Activated naive CD4-positive, alpha-beta T cell treated with anti-CD3 and anti-CD28 coated beads, Interleukin-2, amount 50 U/mL, for 24 hours (primary cell): ENCODE data around the gene NAA35.
"Not testable (repeated sequence)": the region's sequence is repeated elsewhere in the genome, so short reads cannot be mapped to it uniquely, and the experiment has no call there.

Source experiments
- H3K27ac Mint-ChIP-seq: one replicate; pipeline ENCODE4 v1.8.0; 2021; ENCODE audit warnings: mild to moderate bottlenecking, mixed read lengths
- H3K27me3 Mint-ChIP-seq: one replicate; pipeline ENCODE4 v1.8.0; 2021; ENCODE audit warnings: mixed read lengths
- H3K36me3 Mint-ChIP-seq: one replicate; pipeline ENCODE4 v1.8.0; 2021; ENCODE audit warnings: mixed read lengths
- H3K4me1 Mint-ChIP-seq: one replicate; pipeline ENCODE4 v1.8.0; 2021; ENCODE audit warnings: mixed read lengths
- H3K4me3 Mint-ChIP-seq: one replicate; pipeline ENCODE4 v1.8.0; 2021; ENCODE audit warnings: mild to moderate bottlenecking, mixed read lengths
- H3K9me3 Mint-ChIP-seq: one replicate; pipeline ENCODE4 v1.8.0; 2021; ENCODE audit warnings: mixed read lengths

The NAA35 gene

DNA sequence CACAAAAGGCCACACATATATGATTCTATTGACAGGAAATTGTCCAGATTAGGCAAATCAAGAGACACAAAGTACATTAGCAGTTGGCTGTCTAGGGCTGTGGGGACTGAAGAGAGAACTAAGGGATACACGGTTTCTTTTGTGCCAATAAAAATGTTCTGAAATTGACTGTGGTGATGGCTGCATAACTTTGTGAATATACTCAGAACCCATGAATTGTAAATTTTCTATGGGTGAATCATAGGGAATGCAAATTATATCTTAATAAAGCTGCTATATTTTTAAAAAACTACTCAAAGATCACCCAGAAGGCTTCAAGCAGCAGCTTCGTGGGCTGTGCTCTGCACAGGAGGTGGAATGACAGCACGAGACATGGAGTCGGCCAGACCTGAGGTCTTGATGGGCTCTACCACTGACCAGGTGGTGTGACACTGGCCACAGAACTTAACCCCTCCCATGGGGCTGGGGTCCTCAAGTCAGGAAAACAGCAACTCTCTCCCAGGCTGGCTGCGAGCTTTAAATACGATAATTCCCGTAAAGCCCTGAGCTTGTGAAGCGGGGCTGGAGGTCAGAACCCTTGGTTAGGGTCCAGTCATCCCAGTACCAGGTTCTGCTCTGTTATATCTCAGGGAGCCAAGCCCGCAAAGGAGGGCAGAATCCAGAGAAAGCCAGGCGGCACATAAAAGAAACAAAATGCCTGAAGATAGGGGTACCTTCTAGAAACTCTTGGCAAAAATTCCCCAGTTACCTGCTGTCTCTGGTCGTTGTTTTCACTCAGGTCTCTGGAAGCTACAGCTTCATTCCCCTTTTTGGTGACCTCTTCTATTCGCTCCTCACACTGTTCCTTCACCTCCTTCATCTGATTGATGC lies 99.3 kb downstream of the NAA35 start:
- no peak overlapping the region for H3K27ac Mint-ChIP-seq
- peaks cover 4% of the 10 kb centered on the region for H3K27me3 Mint-ChIP-seq
- no peaks in the 10 kb centered on the region for H3K9me3 Mint-ChIP-seq
- H3K4me1 Mint-ChIP-seq: no peaks in the 10 kb centered on the region
- no peak overlapping the region for H3K4me3 Mint-ChIP-seq
- no peaks in the 10 kb centered on the region for H3K36me3 Mint-ChIP-seq

- Mint-ChIP-seq H3K27ac (no peak overlapping the region), H3K27me3 (peaks cover 4% of the 10 kb centered on the region), H3K4me1 (no peaks in the 10 kb centered on the region), H3K36me3 (no peaks in the 10 kb centered on the region), H3K4me3 (no peak overlapping the region), H3K9me3 (no peaks in the 10 kb centered on the region)
Observed at GRCh38 chr9:86040861-86041155, 99.9 kb downstream of the NAA35 start.

- Mint-ChIP-seq H3K27me3 (peaks cover 4% of the 10 kb centered on the region), H3K36me3 (no peaks in the 10 kb centered on the region), H3K27ac (no peak overlapping the region), H3K4me3 (no peak overlapping the region), H3K9me3 (no peaks in the 10 kb centered on the region), H3K4me1 (no peaks in the 10 kb centered on the region)
Observed at GRCh38 chr9:86041311-86041741, 100.4 kb downstream of the NAA35 start.

GRCh38 chr9:86042199-86042978 lies 101.4 kb downstream of the NAA35 start:
- Mint-ChIP-seq H3K36me3 (no peaks in the 10 kb centered on the region), H3K4me3 (no peak overlapping the region), H3K27ac (no peak overlapping the region), H3K27me3 (peaks cover 4% of the 10 kb centered on the region), H3K9me3 (no peaks in the 10 kb centered on the region), H3K4me1 (no peaks in the 10 kb centered on the region)

- Mint-ChIP-seq H3K4me1 (no peaks in the 10 kb centered on the region), H3K9me3 (no peaks in the 10 kb centered on the region), H3K4me3 (no peak overlapping the region), H3K27ac (no peak overlapping the region), H3K36me3 (no peaks in the 10 kb centered on the region), H3K27me3 (peaks cover 1% of the 10 kb centered on the region)
Observed at GRCh38 chr9:86043586-86043985, 102.6 kb downstream of the NAA35 start.

- no peaks in the 10 kb centered on the region for H3K9me3 Mint-ChIP-seq
- no peaks in the 10 kb centered on the region for H3K4me1 Mint-ChIP-seq
- H3K36me3 Mint-ChIP-seq: no peaks in the 10 kb centered on the region
- no peak overlapping the region for H3K4me3 Mint-ChIP-seq
- H3K27ac Mint-ChIP-seq: no peak overlapping the region
- no peaks in the 10 kb centered on the region for H3K27me3 Mint-ChIP-seq
Observed at GRCh38 chr9:86043999-86044398, 103.1 kb downstream of the NAA35 start.

- Mint-ChIP-seq H3K27me3 (no peaks in the 10 kb centered on the region), H3K9me3 (no peaks in the 10 kb centered on the region), H3K4me1 (no peaks in the 10 kb centered on the region), H3K4me3 (no peak overlapping the region), H3K36me3 (no peaks in the 10 kb centered on the region), H3K27ac (no peak overlapping the region)
Observed at GRCh38 chr9:86045654-86046053, 104.7 kb downstream of the NAA35 start.

DNA sequence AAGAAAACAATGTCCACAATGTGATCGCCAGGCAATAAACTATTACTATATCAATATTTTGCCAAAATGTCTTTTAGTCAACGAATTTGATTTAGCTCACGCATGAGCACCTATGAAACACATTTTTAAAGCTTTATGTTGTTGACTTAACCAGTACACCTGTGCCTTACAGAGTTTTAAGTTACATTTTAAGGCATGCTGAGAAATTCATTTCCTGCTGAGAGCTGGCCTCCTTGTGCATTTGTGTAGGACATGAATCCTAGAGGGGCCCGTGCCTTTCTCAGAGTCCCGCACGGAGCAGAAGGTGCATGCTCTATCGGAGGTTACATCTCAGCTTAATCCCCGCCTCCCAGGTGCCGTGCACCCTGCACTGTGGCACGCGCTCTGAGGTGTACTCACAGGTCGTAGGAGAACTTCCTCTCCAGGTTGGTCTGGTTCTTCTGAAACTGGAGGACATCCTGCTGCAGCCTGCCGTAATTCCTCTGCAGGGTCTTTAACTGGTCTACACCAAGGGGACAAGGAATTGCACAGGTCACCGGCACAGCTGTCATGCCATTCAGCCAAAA lies 105.2 kb downstream of the NAA35 start:
- Mint-ChIP-seq H3K9me3 (no peaks in the 10 kb centered on the region), H3K4me3 (no peak overlapping the region), H3K36me3 (no peaks in the 10 kb centered on the region), H3K27ac (no peak overlapping the region), H3K4me1 (no peaks in the 10 kb centered on the region), H3K27me3 (no peaks in the 10 kb centered on the region)

DNA sequence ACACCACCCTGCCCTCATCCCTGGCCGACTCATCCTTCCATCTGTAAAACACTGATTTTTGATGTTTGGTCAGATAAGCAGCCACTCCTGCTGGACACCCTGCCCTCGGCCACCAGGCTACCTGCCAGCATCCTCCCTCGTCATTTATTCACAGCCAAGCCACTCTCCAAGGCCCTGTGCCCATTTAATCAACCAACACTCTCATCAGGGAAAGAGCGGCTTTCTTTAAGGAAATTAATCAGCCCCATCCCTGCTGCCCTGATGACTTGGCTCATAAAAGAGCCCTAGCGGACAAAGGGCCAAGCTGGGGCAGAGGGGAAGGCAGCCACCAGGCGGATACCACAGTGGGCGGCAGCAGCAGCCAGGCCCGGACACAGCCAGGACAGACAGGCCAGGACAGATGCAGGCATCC lies 106.0 kb downstream of the NAA35 start:
- no peak overlapping the region for H3K4me3 Mint-ChIP-seq
- no peaks in the 10 kb centered on the region for H3K27me3 Mint-ChIP-seq
- H3K36me3 Mint-ChIP-seq: no peaks in the 10 kb centered on the region
- no peaks in the 10 kb centered on the region for H3K4me1 Mint-ChIP-seq
- no peaks in the 10 kb centered on the region for H3K9me3 Mint-ChIP-seq
- H3K27ac Mint-ChIP-seq: no peak overlapping the region

DNA sequence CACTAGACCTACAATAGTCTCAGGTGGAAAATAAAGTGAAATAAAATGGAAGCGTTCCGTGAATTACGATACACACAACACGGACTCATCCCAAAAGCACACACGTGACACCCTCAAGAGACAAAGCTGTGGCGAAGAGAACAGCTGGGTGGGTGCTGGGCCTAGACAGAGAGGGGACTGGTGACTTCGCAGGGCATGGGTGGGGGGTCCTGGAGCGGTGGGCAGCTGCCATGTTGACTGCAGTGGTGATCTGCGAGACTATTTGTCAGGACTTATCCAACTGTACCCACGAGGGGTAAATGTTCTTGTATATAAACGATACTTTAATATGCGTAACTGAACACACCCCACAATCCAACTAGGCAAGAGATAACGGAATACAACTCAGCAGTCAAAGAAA lies 106.4 kb downstream of the NAA35 start:
- Mint-ChIP-seq H3K4me3 (no peak overlapping the region), H3K36me3 (no peaks in the 10 kb centered on the region), H3K9me3 (no peaks in the 10 kb centered on the region), H3K27ac (no peak overlapping the region), H3K27me3 (no peaks in the 10 kb centered on the region), H3K4me1 (no peaks in the 10 kb centered on the region)

- not testable (repeated sequence) for H3K9me3 Mint-ChIP-seq, H3K4me3 Mint-ChIP-seq, H3K27me3 Mint-ChIP-seq, H3K27ac Mint-ChIP-seq, H3K4me1 Mint-ChIP-seq, H3K36me3 Mint-ChIP-seq
Observed at GRCh38 chr9:86048018-86048742, 107.2 kb downstream of the NAA35 start.

- Mint-ChIP-seq H3K27ac (no peak overlapping the region), H3K36me3 (no peaks in the 10 kb centered on the region), H3K4me1 (no peaks in the 10 kb centered on the region), H3K9me3 (no peaks in the 10 kb centered on the region), H3K27me3 (no peaks in the 10 kb centered on the region), H3K4me3 (no peak overlapping the region)
Observed at GRCh38 chr9:86052556-86053468, 111.9 kb downstream of the NAA35 start.

DNA sequence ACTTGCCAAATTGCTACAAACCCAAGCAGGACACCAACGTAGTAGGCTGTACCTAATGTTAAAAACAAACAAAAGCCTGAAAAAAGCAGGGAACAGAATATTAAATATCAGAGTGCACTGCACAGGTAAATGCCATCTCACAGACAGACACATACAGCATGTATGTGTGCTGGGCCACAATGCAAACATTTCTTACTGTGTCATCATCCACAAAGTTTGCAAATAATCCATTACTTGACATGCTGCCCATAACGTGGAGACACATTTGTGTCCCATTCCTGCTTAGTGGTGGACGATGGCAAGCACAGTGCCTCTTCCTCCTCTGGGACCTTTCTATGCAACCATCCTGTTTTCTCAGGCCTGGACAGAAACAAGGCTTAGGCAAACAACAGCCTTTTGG lies 113.7 kb downstream of the NAA35 start:
- H3K27me3 Mint-ChIP-seq: peaks cover 5% of the 10 kb centered on the region
- no peaks in the 10 kb centered on the region for H3K9me3 Mint-ChIP-seq
- H3K4me1 Mint-ChIP-seq: no peaks in the 10 kb centered on the region
- H3K36me3 Mint-ChIP-seq: no peaks in the 10 kb centered on the region
- H3K4me3 Mint-ChIP-seq: no peak overlapping the region
- no peak overlapping the region for H3K27ac Mint-ChIP-seq

GRCh38 chr9:86057491-86057890 lies 116.5 kb downstream of the NAA35 start:
- no peaks in the 10 kb centered on the region for H3K9me3 Mint-ChIP-seq
- no peaks in the 10 kb centered on the region for H3K4me1 Mint-ChIP-seq
- peaks cover 5% of the 10 kb centered on the region for H3K27me3 Mint-ChIP-seq
- H3K36me3 Mint-ChIP-seq: no peaks in the 10 kb centered on the region
- H3K27ac Mint-ChIP-seq: no peak overlapping the region
- H3K4me3 Mint-ChIP-seq: no peak overlapping the region
